Stimulated activated CD4-positive, alpha-beta T cell treated with anti-CD3 and anti-CD28 coated beads, Interleukin-4, amount 100 ng/mL, for 24 hours (primary cell): ENCODE data around the gene TRPV3.
"Not testable (repeated sequence)": the region's sequence is repeated elsewhere in the genome, so short reads cannot be mapped to it uniquely, and the experiment has no call there.

Experiments used
- DNase-seq: peaks from one replicate; pipeline ENCODE4 v3.0.0-alpha.2; 2020

TRPV3 gene

DNA sequence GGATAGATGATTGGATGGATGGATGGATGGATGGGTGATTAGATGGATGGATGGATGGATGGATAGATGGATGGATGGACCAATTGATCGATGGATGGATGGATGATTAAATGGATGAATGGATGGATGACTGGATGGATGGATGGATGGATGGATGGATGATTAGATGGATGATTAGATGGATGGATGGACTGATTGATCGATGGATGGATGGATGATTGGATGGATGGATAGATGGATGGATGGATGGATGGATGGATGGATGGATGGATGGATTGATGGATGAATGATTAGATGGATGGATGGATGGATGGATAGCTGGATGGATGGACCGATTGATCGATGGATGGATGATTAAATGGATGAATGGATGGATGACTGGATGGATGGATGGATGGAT, 38.1 kb downstream of the TRPV3 start:
- not testable (repeated sequence) for DNase-seq

DNA sequence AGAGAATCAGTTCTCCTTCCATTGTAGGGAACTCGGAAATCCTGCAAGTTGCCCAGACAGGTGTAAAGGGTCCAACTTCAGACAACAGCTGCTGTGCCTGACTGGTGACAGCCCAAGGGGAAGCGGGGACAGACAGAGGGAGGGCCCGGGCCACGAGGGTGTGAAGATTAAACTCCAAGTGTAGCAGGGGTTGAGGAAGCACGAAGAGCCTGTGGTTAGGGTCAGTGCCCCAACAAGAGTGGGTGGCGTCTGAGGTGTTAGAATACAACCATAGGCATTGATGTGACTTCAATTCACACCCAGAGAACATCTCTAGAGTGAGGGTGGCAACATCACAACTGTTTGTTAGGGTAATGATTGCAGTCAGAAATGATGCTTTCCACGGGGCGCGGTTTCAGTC, 42.7 kb downstream of the TRPV3 start:
- no peak for DNase-seq

DNA sequence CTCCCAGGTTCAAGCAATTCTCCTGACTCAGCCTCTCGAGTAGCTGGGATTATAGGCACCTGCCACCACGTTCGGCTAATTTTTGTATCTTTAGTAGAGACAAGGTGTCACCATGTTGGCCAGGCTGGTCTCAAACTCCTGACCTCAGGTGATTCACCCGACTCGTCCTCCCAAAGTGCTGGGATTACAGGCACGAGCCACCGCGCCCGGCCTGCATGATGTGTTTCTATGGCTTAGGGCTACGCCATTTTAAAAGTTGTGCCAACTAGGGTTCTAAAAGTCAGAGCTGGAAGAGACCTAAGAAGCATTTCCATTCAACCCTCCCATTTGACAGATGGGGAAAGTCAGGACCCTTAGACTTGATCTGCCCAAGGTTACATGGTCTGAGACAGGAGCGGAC, 43.4 kb downstream of the TRPV3 start:
- DNase-seq: not testable (repeated sequence)

DNA sequence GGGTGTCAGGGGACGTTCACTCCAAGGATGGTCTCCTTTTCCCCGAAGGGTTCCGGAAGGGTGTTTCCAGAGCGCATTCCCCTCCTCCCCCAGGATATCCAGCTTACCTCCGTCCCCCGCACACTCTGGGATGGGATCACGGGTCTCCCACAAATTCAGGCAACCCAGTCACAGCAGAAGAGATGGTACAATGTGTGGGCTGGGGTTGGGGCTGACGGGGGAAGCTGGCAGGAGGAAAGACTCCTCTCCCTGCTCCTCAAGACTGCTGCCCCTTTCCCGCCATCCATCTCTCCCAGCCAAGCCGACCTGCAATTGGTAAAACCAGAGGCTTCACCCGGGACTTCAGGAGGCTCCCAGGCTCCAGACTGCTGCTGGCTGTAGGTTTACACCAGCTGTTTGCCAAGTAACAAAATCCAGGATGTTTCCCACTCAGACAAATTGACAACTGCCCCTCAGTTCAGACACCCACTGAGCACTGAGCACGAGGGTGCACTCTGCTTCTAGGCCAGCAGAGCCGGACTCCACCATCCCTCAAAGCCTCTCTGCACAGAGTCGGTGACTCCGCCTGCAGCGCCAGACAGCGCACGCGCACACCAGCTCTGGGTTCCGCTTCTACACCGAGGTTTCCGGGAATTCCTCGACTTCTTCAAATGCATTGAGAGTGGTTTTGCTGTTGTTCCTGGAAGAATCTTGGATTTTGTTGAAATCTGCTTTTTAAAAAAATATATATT, 44.1 kb downstream of the TRPV3 start:
- no peak for DNase-seq

DNA sequence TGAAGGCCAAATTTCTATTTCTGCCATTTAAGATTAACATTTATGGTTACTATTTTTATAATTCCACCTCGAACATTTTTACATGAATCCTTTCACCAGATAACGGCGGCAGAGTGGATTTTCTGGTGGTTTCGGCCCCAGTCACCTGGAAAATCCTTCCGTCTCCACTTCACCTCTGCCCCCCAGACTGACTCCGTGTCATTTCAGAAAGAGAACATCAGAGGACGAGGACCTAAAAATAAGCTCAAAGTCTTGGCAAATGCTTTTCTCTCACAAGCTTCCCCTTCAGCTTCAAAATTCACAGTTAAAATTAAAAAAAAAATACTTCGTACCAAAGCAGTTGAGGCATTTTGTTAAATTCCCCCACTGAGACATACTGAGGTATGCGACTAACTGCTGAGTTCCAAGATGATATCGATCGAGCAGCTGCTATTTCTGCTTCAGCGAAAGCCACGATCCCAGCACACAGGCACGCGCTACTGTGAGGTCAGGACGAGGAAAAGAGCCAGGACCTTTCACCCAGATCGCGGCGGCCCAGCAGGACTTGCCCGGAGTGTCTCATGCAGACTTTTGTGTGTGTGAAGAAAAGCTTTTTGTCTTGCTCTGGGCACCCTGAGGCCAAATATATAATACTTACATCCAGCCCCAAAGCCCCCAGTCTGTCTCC, 45.0 kb downstream of the TRPV3 start:
- no peak for DNase-seq

DNA sequence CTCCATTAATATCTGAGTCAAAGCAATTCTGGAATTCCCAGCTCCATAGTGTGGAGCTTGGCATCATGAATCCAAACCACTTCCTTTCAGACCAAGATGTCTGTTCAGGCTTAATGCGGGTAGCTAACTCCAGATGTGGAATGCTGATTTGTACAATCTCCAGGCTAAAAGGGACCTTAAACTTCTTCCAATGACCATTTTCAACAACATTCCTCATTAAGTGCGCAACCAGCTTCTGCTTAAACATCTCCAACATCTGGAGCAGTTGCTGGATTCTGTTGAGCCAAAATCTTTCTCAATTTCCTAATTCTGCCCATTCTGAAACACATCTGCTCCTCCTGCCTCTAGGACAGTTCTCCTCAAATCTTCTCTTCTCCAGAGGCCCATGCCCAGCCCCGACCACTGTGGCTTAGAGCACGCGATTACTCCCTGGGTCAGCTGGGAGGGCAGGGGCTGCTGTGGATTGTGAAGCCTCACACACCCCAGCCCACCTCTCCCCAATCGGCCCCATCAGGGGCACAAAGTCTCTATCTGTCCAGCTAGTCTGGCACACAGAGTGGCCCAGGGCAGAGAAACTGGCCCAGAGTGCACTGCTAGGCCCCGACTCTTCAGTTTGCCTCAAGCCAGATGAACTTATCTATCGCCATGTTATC, 45.6 kb downstream of the TRPV3 start:
- DNase-seq: no peak

DNA sequence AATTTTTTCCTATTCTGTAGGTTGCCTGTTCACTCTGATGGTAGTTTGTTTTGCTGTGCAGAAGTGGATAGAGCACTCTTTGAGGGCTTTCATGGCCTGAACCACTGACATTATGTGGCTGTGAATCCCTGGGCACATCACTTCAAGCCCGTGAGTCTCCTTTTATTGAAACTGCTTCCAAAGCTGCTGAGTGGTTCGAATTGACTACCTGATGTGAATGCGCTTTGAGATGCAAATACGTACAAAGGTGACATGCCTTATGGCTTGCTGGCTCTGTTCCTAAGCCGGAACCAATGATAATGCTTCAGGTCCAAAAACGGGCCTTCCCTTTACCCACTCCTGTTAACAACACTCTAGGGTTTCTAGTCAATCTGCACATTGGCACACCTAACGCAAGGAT, 47.5 kb downstream of the TRPV3 start:
- DNase-seq: no peak

DNA sequence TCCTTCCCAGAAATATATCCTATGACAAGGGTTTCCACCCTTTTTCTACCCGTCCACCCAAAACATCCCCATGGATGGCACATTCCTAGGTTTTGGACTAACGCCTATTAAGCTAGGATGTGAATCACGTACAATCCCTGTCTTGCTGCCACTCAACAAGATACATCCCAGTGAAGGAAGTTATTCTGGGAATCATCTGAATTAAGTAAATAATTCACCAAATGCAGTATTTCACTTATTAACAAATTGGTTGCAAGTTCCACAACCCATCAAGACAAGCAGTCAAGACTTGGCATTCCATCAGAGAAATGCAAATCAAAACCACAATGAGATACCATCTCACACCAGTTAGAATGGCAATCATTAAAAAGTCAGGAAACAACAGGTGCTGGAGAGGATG, 49.7 kb downstream of the TRPV3 start:
- DNase-seq: no peak

DNA sequence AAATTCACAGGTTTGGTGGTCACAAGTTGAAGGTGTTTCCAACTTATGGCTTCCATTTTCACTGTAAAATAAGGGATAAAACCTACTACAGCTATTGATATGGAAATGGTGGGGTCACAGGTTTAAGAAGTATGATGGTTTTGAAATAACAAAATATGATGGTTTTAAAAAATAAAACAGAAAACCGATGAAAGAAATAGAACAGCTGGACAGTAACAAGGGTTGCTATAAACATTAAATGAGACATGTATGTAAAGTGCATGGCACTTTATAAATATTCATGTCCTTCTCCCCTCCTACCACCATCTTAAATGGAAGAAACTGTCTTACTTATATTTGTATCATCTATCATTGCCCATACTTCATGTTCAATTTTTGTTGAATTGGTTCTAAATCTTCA, 50.5 kb downstream of the TRPV3 start:
- no peak for DNase-seq

DNA sequence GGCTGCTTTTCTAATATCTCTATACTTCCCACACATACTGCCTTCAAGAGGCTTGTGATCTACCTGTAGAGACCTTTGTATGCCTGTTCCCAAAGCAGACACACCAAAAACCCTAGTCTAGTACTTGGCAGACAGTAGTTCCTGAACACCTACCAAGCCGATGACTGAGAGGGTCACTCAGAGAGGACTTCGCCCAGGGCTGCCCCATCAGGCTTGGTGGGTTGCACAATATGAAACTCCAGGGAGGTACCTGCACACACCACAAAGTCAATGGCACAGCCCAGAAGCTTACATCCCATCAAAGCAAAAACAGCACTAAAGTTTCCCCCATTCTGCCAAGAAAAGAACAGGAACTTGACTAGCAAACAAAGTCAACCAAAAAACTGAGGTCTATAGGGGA, 51.6 kb downstream of the TRPV3 start:
- no peak for DNase-seq

DNA sequence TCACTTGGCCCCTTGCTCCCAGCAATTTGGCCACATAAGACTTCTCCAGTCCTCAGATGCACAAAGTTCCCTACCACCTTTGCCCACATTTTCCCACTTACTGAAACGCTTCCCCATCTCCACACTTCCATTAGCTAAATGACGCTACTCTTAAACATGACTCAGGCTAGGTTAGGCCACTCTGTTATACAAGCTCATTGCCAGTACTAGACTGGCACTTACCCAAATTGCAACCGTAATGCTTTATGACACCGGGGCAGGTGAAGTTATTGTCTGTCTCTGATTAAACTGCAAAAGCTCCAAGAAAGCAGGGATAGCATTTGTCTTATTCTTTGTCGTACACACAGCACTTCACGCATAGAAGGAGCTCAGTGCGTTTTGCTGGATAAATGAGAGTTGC, 52.6 kb downstream of the TRPV3 start:
- no peak for DNase-seq

DNA sequence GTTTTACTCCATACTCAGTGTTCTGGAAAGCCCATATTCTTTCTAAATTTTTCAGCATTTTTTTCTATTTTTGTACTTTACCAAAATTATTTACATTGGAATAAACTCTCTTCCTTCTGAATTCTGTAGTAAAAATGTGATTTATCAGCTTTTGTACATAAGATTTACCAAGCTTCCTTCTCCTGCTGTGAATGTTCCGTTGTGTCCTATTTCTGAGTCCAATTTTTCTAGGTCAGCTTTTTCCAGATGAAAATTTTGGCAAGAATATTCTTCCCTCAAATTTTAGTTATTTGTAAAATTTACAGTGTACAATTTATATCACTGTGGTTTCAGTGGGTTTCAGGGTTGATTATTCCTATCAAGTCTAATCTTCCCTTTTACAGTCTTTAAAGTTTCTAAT, 54.3 kb downstream of the TRPV3 start:
- DNase-seq: no peak

DNA sequence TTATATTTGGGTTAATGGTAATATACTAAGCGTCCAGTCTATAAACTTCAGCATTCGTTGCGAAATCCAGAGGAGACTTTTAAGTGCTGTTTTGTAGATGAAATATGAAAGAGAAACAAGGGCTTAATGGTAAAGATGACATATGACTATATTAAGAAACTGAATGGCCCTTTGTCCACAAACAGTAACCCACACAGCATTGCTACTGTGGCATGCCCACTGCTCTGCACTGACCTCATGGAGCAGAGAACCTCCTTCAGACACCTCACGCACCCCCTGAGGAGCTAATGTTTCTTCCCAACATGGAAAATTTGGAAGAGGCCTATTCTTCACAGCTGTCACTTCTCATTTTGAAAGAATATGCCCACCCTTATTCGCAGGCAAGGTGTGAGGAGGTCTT, 55.1 kb downstream of the TRPV3 start:
- DNase-seq: no peak

DNA sequence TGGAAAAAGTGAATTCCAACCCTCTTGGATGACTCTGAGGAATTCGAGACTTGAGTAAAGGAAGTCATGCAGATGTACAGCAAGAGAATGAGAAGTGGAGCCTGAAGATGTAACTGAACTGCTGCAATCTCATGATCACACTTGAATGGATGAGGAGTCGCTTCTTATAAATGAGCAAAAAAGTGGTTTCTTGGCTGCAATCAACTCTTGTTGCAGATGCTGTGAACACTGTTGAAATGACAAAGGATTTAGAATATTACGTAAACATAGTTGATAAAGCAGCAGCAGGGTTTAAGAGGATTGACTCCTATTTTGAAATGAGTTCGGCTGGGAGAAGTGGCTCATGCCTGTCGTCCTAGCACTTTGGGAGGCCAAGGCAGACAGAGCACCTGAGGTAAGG, 56.3 kb downstream of the TRPV3 start:
- DNase-seq: no peak

DNA sequence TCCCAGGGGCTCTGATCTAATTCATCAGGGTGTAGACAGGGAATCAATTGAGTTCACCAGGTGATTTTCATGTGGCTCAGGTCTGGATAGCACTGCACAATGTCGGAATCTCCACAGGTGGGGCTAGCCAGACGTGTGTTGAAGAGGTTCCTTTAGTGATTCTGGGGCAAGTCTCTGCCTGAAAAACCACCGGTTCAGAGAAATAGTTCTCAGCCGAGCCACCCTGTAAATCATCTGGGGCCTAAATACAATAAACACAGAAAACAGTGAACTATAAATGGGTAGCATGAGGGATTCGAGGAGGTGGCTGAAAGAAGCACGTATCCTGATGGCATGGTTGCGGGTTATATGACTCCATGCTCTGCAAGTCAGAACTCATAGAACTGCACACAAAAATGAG, 60.5 kb downstream of the TRPV3 start:
- DNase-seq: no peak

DNA sequence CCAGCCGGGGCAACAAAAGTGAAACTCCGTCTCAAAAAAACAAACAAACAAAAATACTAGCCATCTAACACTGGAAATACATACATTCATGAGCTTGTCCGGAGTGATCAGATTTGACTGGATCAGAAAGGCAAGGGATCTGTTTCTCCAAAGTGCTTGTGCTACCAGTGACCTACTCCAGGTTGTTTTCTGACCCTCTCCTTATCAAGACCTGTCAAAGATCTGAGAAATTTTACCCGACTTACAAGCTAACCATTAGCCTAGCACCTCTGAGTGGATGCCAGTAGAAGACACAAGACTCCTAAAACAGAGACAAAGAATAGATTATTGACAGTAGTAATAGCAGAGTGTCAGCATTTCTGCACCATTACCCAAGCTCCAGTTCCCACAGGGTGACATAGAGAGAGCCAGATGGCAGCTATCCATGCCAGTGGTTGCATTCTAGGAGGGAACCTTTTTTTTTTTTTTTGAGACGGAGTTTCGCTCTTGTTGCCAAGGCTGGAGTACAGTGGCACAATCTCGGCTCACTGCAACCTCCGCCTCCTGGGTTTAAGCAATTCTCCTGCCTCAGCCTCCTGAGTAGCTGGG, 72.0 kb downstream of the TRPV3 start:
- DNase-seq: no peak

DNA sequence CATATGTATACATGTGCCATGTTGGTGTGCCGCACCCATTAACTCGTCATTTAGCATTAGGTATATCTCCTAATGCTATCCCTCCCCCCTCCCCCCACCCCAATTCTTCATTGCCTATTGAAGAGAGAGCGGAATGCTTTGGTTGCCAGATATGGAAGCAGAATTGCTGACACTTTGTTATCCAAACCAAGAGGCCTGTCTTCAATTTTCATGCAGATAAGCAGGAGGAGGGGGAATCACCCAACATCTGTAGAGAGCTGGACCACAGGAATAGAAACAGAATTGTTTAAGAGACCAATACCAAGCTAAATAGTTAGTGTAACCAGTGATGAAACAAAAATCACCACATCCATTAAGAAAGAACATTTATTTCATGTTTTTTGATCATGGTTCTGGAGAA, 74.8 kb downstream of the TRPV3 start:
- no peak for DNase-seq

DNA sequence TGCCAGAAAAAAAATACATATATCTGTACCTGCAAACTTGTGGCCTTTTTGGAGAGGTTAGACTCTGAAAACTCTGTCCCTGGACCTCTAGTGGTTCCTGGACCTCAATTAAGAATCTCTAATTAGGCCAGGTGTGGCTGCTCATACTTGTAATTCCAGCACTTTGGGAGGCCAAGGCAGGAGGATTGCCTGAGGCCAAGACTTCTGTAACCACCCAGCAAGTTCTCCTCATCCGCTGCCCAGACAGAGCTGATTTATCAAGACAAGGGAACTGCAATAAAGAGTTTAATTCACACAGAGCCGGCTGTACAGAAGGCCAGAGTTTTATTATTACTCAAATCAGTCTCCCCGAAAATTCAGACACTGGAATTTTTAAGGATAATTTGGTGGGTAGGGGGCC, 77.6 kb downstream of the TRPV3 start:
- no peak for DNase-seq

DNA sequence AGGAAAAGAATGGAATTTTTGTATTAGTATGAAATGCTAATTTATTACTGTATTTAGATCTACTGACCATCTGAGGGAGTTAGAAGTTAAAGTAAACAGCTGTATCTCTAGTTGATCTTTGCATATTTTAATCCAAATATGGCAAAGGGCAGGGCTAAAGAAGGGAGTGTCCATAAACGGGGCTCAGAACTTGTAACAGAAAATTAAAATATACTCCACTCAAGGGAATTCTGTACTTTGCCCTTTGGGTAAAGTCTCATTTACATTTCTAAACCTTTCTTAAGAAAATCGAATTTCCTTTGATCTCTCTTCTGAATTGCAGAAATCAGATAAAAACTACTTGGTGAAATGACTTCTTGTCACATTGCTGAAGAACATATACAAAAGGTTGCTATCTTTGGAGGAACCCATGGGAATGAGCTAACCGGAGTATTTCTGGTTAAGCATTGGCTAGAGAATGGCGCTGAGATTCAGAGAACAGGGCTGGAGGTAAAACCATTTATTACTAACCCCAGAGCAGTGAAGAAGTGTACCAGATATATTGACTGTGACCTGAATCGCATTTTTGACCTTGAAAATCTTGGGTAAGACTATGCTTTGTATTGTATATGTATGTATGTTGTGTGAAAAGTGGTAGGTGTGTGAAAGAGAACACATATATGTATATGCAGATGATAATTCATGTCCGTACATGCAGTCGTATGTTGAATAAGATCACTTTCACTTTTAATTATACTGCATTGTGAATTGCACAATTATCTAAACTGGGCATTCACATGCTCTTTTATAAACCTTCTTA, 81.6 kb downstream of the TRPV3 start, which contains the start of gene ASPA:
Gene ASPA, plus strand, starts transcription at position 186 of the 799 bp plus-strand sequence. Its CDS starts 163 bp downstream, at position 349.
- no peak for DNase-seq

DNA sequence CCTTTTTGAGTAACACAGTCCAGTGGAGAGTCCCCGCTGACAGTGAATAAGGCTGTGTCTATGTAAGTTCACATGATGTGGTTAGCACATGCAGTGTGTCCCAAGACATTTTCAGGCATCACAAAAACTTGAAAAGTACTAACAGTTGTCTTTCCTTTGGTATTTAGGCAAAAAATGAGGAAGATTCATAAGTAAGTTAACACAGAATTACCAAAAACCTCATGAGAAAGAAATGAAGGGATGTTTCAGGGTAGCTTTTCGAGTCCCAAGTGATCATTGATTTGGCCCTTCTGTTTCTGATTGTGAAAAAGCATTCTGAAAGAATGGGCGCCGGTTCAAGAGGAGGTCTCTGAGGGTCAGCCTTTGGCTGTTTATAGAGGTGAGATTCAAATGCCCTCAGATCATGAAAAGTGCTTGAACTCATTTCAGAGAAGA, 82.3 kb downstream of the TRPV3 start:
- DNase-seq: no peak

DNA sequence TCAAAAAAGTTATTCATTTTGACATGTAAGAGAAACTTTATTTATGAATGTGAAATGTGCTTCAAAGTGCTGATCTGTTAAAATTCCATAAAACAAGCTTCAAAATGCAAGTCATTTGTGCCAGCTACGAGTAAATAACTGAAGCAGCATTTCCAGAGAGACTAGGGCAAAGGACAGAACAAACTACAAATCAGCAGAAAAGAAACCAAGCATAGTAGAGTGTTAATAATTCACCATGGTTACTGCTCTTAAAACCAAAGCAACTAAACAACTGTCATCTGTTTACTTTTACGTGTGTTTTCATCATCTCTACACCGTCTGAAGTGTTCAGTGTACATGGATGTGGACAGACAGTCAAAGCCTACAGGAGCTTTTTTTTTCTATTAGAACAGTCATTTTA, 83.4 kb downstream of the TRPV3 start:
- DNase-seq: no peak

DNA sequence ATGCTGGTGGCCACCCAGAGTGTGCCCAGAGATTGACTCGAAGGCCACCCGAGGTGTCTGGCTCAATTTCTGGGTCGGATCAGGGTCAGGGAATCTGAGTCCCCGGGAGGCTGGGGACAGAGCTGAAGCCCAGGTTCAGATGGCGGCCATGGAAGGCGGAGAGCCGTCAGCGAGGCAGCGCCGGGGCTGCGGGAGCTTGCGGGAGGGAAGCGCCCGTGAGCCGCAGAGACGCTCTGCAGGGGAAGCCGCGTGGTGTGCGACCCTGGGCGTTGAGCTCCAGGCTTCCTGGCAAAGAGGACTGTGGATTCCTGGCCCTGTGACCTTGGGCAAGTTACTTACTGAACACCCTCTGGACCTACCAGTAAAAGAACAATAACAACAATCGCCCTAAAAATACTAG, 85.5 kb downstream of the TRPV3 start:
- DNase-seq: no peak

DNA sequence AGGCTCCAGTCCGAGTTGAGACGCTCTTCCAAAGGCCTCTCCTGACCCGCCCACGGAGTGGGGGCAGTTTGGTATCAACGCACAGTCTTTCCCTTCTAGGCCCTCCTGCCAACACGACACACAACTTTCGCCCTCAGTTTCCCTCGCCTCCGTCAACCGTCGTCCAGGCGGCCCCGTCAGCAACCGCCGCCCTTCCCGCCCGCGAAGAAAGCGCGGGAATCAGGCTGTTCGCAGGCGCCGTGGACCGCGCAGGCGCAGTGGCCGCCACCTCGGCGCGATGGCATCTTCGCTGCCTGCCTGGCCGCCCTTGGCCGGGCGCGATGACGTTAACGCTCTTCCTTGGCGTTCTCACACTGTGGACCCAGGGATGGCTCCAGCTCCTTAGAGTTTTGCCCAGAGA, 86.0 kb downstream of the TRPV3 start, which contains the start of gene SPATA22:
Gene SPATA22, minus strand, starts transcription at position 221 of the 400 bp plus-strand sequence. CDS start 2,494 bp downstream, outside the sequence.
- DNase-seq: no peak
